Osteocyte (in vitro differentiated cells): Measurements from ENCODE around the gene LGR6. TPM values are rescaled to one million over a fixed set of nuclear protein-coding genes. Genes with fewer than 3 reads are reported as not detected.
A peak's percentile ranks its signal among the peaks of the same experiment; 100 is the strongest.
"Not testable (repeated sequence)": the region's sequence is repeated elsewhere in the genome, so short reads cannot be mapped to it uniquely, and the experiment has no call there.

Experiments
- DNase-seq: peaks from one replicate; pipeline ENCODE4 v3.0.0; 2021; ENCODE audit warnings: mixed read lengths; ENCODE audit not compliant: unreplicated experiment; ENCODE audit errors: extremely low spot score
- H3K27ac Mint-ChIP-seq: one replicate; pipeline ENCODE4 v1.8.0; 2021; ENCODE audit warnings: mild to moderate bottlenecking, mixed read lengths; ENCODE audit not compliant: unreplicated experiment
- H3K27me3 Mint-ChIP-seq: one replicate; pipeline ENCODE4 v1.8.0; 2021; ENCODE audit warnings: mixed read lengths; ENCODE audit not compliant: unreplicated experiment
- H3K36me3 Mint-ChIP-seq: one replicate; pipeline ENCODE4 v1.8.0; 2021; ENCODE audit warnings: mixed read lengths; ENCODE audit not compliant: unreplicated experiment
- H3K4me1 Mint-ChIP-seq: one replicate; pipeline ENCODE4 v1.8.0; 2021; ENCODE audit warnings: mixed read lengths; ENCODE audit not compliant: unreplicated experiment
- H3K4me3 Mint-ChIP-seq: one replicate; pipeline ENCODE4 v1.8.0; 2021; ENCODE audit warnings: mild to moderate bottlenecking, moderate library complexity, mixed read lengths; ENCODE audit not compliant: unreplicated experiment
- H3K9me3 Mint-ChIP-seq: one replicate; pipeline ENCODE4 v1.8.0; 2021; ENCODE audit warnings: mixed read lengths; ENCODE audit not compliant: unreplicated experiment
- total RNA-seq: library from RNA; stranded (reverse); gene quantifications from 2 replicates; pipeline ENCODE4 v1.2.1, GENCODE V29; 2021
- TF ChIP-seq, protein P1 (sequence below): fragments of 200-600 bp; sonication (generic); IDR thresholded peaks from 2 replicates; pipeline ENCODE4 v1.5.0; 2021; ENCODE audit warnings: antibody characterized with exemption, mild to moderate bottlenecking, moderate library complexity

Gene LGR6
- total RNA-seq, 1 donor from 2014 or later = 9.9 TPM

- Mint-ChIP-seq H3K36me3 (peaks cover 3% of the 10 kb centered on the region), H3K4me3 (no peak overlapping the region), H3K27ac (peak overlapping the region; percentile 94), H3K9me3 (no peaks in the 10 kb centered on the region), H3K27me3 (no peaks in the 10 kb centered on the region), H3K4me1 (peaks cover 51% of the 10 kb centered on the region)
- no peak for DNase-seq
- TF ChIP-seq, protein P1, sequence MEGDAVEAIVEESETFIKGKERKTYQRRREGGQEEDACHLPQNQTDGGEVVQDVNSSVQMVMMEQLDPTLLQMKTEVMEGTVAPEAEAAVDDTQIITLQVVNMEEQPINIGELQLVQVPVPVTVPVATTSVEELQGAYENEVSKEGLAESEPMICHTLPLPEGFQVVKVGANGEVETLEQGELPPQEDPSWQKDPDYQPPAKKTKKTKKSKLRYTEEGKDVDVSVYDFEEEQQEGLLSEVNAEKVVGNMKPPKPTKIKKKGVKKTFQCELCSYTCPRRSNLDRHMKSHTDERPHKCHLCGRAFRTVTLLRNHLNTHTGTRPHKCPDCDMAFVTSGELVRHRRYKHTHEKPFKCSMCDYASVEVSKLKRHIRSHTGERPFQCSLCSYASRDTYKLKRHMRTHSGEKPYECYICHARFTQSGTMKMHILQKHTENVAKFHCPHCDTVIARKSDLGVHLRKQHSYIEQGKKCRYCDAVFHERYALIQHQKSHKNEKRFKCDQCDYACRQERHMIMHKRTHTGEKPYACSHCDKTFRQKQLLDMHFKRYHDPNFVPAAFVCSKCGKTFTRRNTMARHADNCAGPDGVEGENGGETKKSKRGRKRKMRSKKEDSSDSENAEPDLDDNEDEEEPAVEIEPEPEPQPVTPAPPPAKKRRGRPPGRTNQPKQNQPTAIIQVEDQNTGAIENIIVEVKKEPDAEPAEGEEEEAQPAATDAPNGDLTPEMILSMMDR = no peak
These were observed 41.5 kb downstream of the LGR6 start for GRCh38 chr1:202235003-202235660.

DNA sequence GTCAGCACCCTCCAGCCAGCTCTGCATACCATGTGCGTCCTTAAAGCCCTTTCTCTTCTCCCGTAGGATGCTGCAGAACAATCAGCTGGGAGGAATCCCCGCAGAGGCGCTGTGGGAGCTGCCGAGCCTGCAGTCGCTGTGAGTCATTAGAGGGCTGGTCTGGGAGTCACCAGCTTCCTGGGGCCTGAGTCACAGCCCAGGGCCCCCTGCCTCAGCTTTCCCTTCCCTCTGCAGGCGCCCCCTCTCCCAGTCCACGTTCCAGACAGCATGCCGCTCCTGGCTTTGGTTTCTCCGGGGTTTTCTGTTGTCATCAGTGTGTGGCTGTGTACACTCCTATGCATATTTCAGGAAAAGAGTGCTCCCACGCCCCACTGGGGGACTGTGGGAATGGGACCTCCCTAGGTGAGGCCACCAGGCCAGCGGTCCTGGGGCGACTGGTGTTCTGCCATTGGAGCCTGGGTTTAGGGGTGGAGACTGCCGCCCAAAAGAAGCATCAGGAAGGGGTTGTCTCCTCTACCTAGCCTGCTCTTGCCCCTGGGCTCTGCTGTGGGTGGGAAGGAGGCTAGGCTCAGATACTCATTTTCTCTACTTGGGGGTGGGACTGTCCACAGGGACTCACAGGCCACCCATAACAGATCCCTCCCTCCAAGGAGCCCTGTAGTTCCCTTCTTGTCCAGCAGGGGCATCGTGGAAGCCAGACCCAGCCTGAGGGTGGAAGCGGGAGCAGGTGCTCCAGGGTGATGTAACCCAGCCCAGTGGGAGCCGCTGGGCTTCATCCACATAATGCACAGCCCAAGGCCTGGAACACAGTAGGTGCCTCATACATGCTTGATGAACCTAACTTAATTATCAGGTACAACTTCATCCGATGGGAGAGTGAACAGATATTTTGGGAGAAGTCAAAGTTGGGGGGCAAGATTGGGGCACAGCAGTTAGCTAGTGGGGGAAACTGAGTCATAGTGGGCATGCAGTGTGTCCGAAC is 42.5 kb downstream of the LGR6 start:
- peak; percentile 96 for DNase-seq
- Mint-ChIP-seq H3K4me3 (peak overlapping the region; percentile 56), H3K9me3 (no peaks in the 10 kb centered on the region), H3K4me1 (peaks cover 62% of the 10 kb centered on the region), H3K27me3 (no peaks in the 10 kb centered on the region), H3K36me3 (no peaks in the 10 kb centered on the region), H3K27ac (peak overlapping the region; percentile 94)
- TF ChIP-seq, protein P1 = peak; percentile 85

DNA sequence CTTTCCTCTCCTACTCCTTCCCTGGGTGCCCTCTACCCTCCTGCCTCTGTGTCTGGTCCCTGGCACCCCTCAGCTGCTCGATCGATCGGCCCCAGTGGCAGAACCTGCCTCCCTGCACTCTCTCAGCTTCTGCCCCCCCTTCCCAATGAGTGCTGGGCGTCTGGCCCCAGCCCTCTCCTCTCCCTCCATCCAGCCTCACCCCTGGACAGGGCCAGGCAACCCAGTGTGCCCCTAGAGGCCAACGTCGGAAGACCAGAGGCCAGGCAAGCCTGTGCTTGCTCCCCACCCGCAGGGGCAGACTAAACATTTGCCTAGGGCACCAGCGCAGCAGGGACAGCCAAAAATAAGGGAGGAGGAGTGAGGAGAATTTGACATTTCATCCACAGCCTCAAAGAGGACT is 43.5 kb downstream of the LGR6 start:
- peak overlapping the region; percentile 29 for H3K4me3 Mint-ChIP-seq
- TF ChIP-seq, protein P1 = peak; percentile 56
- peak overlapping the region; percentile 94 for H3K27ac Mint-ChIP-seq
- no peak for DNase-seq
- peaks cover 71% of the 10 kb centered on the region for H3K4me1 Mint-ChIP-seq
- H3K27me3 Mint-ChIP-seq = no peaks in the 10 kb centered on the region
- H3K9me3 Mint-ChIP-seq = no peaks in the 10 kb centered on the region
- no peaks in the 10 kb centered on the region for H3K36me3 Mint-ChIP-seq

- DNase-seq = no peak
- no peak overlapping the region for H3K4me3 Mint-ChIP-seq
- H3K27ac Mint-ChIP-seq = no peak overlapping the region
- TF ChIP-seq, protein P1 = no peak
- H3K9me3 Mint-ChIP-seq = no peaks in the 10 kb centered on the region
- no peaks in the 10 kb centered on the region for H3K36me3 Mint-ChIP-seq
- peaks cover 61% of the 10 kb centered on the region for H3K4me1 Mint-ChIP-seq
- no peaks in the 10 kb centered on the region for H3K27me3 Mint-ChIP-seq
These were observed 45.3 kb downstream of the LGR6 start for GRCh38 chr1:202238914-202239313.

DNA sequence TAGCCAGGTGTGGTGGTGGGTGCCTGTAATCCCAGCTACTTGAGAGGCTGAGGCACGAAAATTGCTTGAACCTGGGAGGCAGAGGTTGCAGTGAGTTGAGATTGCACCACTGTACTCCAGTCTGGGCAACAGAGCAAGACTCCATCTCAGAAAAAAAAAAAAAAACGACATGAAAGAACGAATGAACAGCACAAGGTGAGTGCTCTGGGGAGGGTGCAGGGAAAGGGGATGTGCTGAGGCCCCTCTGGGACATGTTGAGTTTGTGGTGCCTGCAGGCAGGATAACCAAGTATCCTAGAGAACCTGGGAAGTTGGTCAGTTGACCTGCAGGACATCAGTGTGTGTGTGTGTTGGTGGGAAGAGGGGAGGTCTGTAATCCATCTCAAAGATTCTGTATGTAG is 46.6 kb downstream of the LGR6 start:
- not testable (repeated sequence) for H3K9me3 Mint-ChIP-seq, DNase-seq, H3K27me3 Mint-ChIP-seq, H3K4me3 Mint-ChIP-seq, H3K36me3 Mint-ChIP-seq, H3K27ac Mint-ChIP-seq
- H3K4me1 Mint-ChIP-seq = peaks cover 49% of the 10 kb centered on the region
